Sigmoid colon (tissue), 7 donors: ENCODE measurements around the gene GPC6. TPM values are rescaled to one million over a fixed set of nuclear protein-coding genes. Genes with fewer than 3 reads are reported as not detected.

Source experiments
- DNase-seq: peaks from one replicate; pipeline ENCODE4 v3.0.0-alpha.2; 2019
- H3K27ac ChIP-seq, 4 donors: fragments of 200-600 bp; sonication (generic); one replicate each; pipeline ENCODE4 v1.5.1; 2016 to 2019; ENCODE audit warnings: mild to moderate bottlenecking in 1 of 4
- H3K27me3 ChIP-seq, 3 donors: fragments of 200-600 bp; sonication (generic); one replicate each; pipeline ENCODE4 v1.5.1; 2019; ENCODE audit warnings: mild to moderate bottlenecking in 1 of 3
- H3K36me3 ChIP-seq, 4 donors: fragments of 200-600 bp; sonication (generic); one replicate each; pipeline ENCODE4 v1.5.1; 2016 to 2019
- H3K4me1 ChIP-seq, 4 donors: fragments of 200-600 bp; sonication (generic); one replicate each; pipeline ENCODE4 v1.5.1; 2017 to 2019
- H3K4me3 ChIP-seq, 4 donors: fragments of 200-600 bp; sonication (generic); one replicate each; pipeline ENCODE4 v1.5.1; 2017 to 2019; ENCODE audit warnings: mild to moderate bottlenecking in 2 of 4, moderate library complexity in 1 of 4
- H3K9me3 ChIP-seq, 4 donors: fragments of 200-600 bp in 3 of 4; sonication (generic) in 3 of 4; one replicate each; pipeline versions ENCODE4 v1.5.1 to v1.6.1; 2013 to 2019
- EP300 ChIP-seq, 4 donors: sonication (generic); formaldehyde crosslinking; IDR thresholded peaks; one replicate each; pipeline ENCODE4 v1.6.1; 2017; ENCODE audit warnings: antibody characterized with exemption in 4 of 4
- POLR2A ChIP-seq, 2 donors: fragments of 450-650 bp; IDR thresholded peaks; one replicate each; pipeline ENCODE4 v1.6.1; 2016; ENCODE audit warnings: antibody characterized with exemption in 2 of 2, mild to moderate bottlenecking in 2 of 2, moderate library complexity in 2 of 2
- POLR2AphosphoS5 ChIP-seq, 4 donors: sonication (generic); formaldehyde crosslinking; IDR thresholded peaks; one replicate each; pipeline ENCODE4 v1.6.1; 2017; ENCODE audit warnings: antibody characterized with exemption in 4 of 4
- WGBS, 2 donors: extraction: QIAGEN DNeasy Blood & Tissue Kit; methylation state at CpG; one replicate each; pipeline ENCODE4 v1.1.7; 2013; 5-methylcytosine and 5-hydroxymethylcytosine counted together
- intact Hi-C: fragments of 100-400 bp; cut with DNase I; formaldehyde crosslinking; loops from one replicate; pipeline ENCODE4 v1.15.1; 2023
- polyA plus RNA-seq, 3 donors: library from polyadenylated mRNA; stranded (reverse); fragments of 200-250 nt; gene quantifications; one replicate each; pipeline ENCODE4 v1.2.3, GENCODE V29; 2013
- total RNA-seq, 4 donors: library from RNA; depleted of rRNA; stranded (reverse); fragments of >200 nt; gene quantifications; one replicate each; pipeline ENCODE4 v1.1.0, GENCODE V29; 2016
- TF ChIP-seq, protein P1 (sequence below), 4 experiments: fragments of 450-650 bp in 3 of 4; fragments of 200-600 bp in 1 of 4; IDR thresholded peaks; one replicate each; pipeline ENCODE4 v1.5.1; 2016 to 2019; ENCODE audit warnings: antibody characterized with exemption in 4 of 4, mild to moderate bottlenecking in 3 of 4, moderate library complexity in 2 of 4
- donor health status: healthy with polysubstance abuse.
- donor health status: Bipolar disorder and iron deficiency.
- donor health status: healthy.

The GPC6 gene
- total and polyA plus RNA-seq, 7 donors = 0.23 to 27.5 (median 14.4) TPM

DNA sequence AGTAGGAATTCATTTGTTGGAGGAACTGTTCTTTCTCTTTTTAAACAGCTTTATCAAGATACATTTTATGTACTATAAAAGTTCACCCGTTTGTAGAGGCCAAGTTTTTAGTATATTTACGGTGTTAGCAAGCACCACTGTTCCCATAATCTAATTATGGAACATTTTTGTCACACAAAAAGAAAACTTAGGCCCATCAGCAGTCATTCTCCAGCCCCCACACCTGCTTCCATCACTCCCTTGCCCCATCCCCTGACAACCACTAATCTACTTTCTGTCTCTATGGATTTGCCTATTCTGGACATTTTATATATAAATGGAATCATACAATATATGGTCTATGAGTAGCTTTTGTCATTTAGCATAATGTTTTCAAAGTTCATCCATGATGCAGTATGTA is 787.9 kb downstream of the GPC6 start:
- 56 to 73% methylated on average over 2 of the region's 2 CpGs for WGBS, 2 donors
- TF ChIP-seq EP300 (IDR thresholded peaks at IDR 0.05) (no peak), POLR2AphosphoS5 (IDR thresholded peaks at IDR 0.05) (no peak), POLR2A (IDR thresholded peaks at IDR 0.05) (no peak)
- TF ChIP-seq, protein P1, sequence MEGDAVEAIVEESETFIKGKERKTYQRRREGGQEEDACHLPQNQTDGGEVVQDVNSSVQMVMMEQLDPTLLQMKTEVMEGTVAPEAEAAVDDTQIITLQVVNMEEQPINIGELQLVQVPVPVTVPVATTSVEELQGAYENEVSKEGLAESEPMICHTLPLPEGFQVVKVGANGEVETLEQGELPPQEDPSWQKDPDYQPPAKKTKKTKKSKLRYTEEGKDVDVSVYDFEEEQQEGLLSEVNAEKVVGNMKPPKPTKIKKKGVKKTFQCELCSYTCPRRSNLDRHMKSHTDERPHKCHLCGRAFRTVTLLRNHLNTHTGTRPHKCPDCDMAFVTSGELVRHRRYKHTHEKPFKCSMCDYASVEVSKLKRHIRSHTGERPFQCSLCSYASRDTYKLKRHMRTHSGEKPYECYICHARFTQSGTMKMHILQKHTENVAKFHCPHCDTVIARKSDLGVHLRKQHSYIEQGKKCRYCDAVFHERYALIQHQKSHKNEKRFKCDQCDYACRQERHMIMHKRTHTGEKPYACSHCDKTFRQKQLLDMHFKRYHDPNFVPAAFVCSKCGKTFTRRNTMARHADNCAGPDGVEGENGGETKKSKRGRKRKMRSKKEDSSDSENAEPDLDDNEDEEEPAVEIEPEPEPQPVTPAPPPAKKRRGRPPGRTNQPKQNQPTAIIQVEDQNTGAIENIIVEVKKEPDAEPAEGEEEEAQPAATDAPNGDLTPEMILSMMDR (IDR thresholded peaks at IDR 0.05) = no peak

DNA sequence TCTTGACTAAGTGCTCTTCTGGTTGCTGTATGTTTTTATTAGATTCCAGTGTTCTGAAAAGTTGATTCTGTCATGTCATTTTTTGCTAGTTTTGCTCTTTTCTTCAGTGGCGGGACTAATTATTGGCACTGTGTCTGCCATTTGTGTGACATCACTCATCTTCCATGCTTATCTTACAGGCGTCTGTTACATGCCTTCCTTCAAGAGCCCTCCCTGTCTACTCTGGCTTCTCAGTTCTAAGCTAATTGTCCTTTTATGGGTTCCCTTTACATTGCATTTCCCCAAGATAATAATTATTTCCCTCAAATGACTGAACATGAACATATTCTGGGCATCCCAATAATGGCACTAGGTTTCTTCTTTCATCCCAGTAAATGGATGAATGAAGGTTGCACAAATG is 793.8 kb downstream of the GPC6 start:
- no peak for TF ChIP-seq POLR2A (IDR thresholded peaks at IDR 0.05)
- TF ChIP-seq POLR2AphosphoS5 (IDR thresholded peaks at IDR 0.05) = no peak
- TF ChIP-seq EP300 (IDR thresholded peaks at IDR 0.05) = no peak
- TF ChIP-seq, protein P1 (IDR thresholded peaks at IDR 0.05) = no peak
- H3K9me3 ChIP-seq = no peaks in the 10 kb centered on the region
- no peak for DNase-seq
- no peak overlapping the region for H3K27ac ChIP-seq
- no peaks in the 10 kb centered on the region for H3K36me3 ChIP-seq
- 71 to 87% methylated on average over 2 of the region's 2 CpGs for whole genome bisulfite sequencing, 2 donors
- H3K4me1 ChIP-seq = no peaks in the 10 kb centered on the region
- no peak overlapping the region for H3K4me3 ChIP-seq
- H3K27me3 ChIP-seq = no peaks in the 10 kb centered on the region
- intact Hi-C loops = no loop called here

More for the DNA sequence above, 787.9 kb downstream of the GPC6 start:
- H3K9me3 ChIP-seq = no peaks in the 10 kb centered on the region
- H3K36me3 ChIP-seq = no peaks in the 10 kb centered on the region
- peaks cover 0 to 4% (median 0%) of the 10 kb centered on the region in 4 donors for H3K4me1 ChIP-seq
- intact Hi-C loops = no loop called here
- DNase-seq = no peak
- no peak overlapping the region for H3K27ac ChIP-seq
- H3K27me3 ChIP-seq = no peaks in the 10 kb centered on the region
- H3K4me3 ChIP-seq = no peak overlapping the region

- intact Hi-C loops = no loop called here
- H3K4me1 ChIP-seq = no peaks in the 10 kb centered on the region
- no peaks in the 10 kb centered on the region for H3K9me3 ChIP-seq
- TF ChIP-seq, protein P1 (IDR thresholded peaks at IDR 0.05) = no peak
- TF ChIP-seq POLR2A (IDR thresholded peaks at IDR 0.05) (no peak), POLR2AphosphoS5 (IDR thresholded peaks at IDR 0.05) (no peak), EP300 (IDR thresholded peaks at IDR 0.05) (no peak)
- H3K27ac ChIP-seq = no peak overlapping the region
- H3K27me3 ChIP-seq = no peaks in the 10 kb centered on the region
- H3K4me3 ChIP-seq = no peak overlapping the region
- H3K36me3 ChIP-seq = no peaks in the 10 kb centered on the region
- DNase-seq = no peak
Observed at GRCh38 chr13:94020833-94021232, 794.2 kb downstream of the GPC6 start.

GRCh38 chr13:94028234-94028633 is 801.6 kb downstream of the GPC6 start:
- intact Hi-C loops = no loop called here
- no peak overlapping the region for H3K27ac ChIP-seq

More at GRCh38 chr13:94028234-94028633, 801.6 kb downstream of the GPC6 start:
- no peak overlapping the region for H3K4me3 ChIP-seq
- H3K27me3 ChIP-seq = no peaks in the 10 kb centered on the region
- no peaks in the 10 kb centered on the region for H3K36me3 ChIP-seq
- TF ChIP-seq, protein P1 (IDR thresholded peaks at IDR 0.05) = no peak
- no peak for TF ChIP-seq POLR2A (IDR thresholded peaks at IDR 0.05)
- TF ChIP-seq POLR2AphosphoS5 (IDR thresholded peaks at IDR 0.05) = no peak
- TF ChIP-seq EP300 (IDR thresholded peaks at IDR 0.05) = no peak
- H3K9me3 ChIP-seq = no peaks in the 10 kb centered on the region
- peaks cover 0 to 20% (median 16%) of the 10 kb centered on the region in 4 donors for H3K4me1 ChIP-seq
- WGBS, 2 donors = 63 to 78% methylated on average over 2 of the region's 2 CpGs
- DNase-seq = no peak
